Measurements from ENCODE around the gene GOSR2. TPM values are rescaled to one million over a fixed set of nuclear protein-coding genes. Genes with fewer than 3 reads are reported as not detected.

Gene GOSR2
- total RNA-seq, 4 donors from 2014 or later: 20.3 to 37.8 (median 24.7) TPM

DNA sequence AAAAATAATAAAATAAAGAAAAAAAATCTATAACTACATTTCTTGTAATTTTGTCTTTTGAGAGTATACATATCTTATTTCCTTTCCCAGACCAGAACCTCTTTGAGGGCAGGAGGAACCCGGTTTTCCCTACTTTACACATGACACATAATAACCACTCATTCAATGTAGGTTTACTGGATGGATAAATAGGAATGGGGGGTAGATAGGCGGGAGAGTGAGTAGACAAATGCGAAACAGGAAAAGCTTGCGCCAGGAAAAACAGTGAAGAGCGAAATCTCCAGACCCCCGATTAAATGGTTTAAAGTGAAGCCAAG is 515 bp upstream of the GOSR2 start:
- H3K27me3 ChIP-seq: no peaks in the 10 kb centered on the region
- H3K36me3 ChIP-seq: no peaks in the 10 kb centered on the region
- no peak for TF ChIP-seq POLR2A (IDR thresholded peaks at IDR 0.05)
- TF ChIP-seq, protein P1, sequence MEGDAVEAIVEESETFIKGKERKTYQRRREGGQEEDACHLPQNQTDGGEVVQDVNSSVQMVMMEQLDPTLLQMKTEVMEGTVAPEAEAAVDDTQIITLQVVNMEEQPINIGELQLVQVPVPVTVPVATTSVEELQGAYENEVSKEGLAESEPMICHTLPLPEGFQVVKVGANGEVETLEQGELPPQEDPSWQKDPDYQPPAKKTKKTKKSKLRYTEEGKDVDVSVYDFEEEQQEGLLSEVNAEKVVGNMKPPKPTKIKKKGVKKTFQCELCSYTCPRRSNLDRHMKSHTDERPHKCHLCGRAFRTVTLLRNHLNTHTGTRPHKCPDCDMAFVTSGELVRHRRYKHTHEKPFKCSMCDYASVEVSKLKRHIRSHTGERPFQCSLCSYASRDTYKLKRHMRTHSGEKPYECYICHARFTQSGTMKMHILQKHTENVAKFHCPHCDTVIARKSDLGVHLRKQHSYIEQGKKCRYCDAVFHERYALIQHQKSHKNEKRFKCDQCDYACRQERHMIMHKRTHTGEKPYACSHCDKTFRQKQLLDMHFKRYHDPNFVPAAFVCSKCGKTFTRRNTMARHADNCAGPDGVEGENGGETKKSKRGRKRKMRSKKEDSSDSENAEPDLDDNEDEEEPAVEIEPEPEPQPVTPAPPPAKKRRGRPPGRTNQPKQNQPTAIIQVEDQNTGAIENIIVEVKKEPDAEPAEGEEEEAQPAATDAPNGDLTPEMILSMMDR (IDR thresholded peaks at IDR 0.05): no peak
- WGBS, 2 donors: 0% methylated on average over 6 of the region's 6 CpGs
- peaks cover 8 to 38% (median 18%) of the 10 kb centered on the region in 3 donors for H3K4me1 ChIP-seq
- H3K4me3 ChIP-seq: peak overlapping the region; percentile 82 to 96 (median 86)
- intact Hi-C loops (cut with DNase I): no loop called here
- H3K27ac ChIP-seq: peak overlapping the region; percentile 91 to 97 (median 94)
- no peaks in the 10 kb centered on the region for H3K9me3 ChIP-seq
- no peak for DNase-seq

DNA sequence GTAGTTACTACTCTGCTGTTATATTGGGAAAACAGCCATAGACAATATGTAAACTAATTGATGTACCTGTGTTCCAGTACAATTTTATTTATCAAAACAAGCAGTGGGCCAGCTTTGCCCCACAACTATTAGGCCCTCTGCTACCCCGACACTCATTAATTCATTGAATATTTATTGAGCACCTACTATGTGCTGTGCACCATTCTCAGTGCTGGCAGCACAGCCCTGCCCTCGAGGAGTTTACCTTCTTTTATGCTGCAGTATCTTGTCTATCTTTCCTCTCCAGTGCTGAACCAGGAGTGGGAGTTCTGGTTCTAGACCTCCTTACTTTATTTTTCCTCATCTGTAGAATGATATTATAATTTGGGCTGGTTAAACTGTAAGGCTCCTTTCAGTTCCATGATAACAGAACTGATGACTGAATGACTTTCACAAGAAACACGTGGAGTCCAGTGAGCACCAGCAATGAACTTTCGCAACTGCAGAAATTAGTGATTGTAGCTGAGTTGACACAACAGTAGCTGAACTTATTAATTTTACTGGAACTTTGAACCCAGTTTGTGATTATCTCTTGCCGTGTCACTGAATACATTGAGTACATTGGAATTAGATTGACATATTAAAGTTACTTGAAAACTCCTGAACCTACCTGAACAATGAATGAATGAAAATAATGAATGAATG is 2.4 kb downstream of the GOSR2 start:
- H3K36me3 ChIP-seq: peaks cover 4 to 14% (median 4%) of the 10 kb centered on the region in 3 donors
- TF ChIP-seq, protein P1 (IDR thresholded peaks at IDR 0.05): no peak
- TF ChIP-seq POLR2A (IDR thresholded peaks at IDR 0.05): no peak
- no peak overlapping the region for H3K27ac ChIP-seq
- peaks cover 8 to 56% (median 18%) of the 10 kb centered on the region in 3 donors for H3K4me1 ChIP-seq
- no peak overlapping the region for H3K4me3 ChIP-seq
- no peaks in the 10 kb centered on the region for H3K27me3 ChIP-seq
- no peaks in the 10 kb centered on the region for H3K9me3 ChIP-seq
- DNase-seq: no peak
- intact Hi-C loops (cut with DNase I): no loop called here
- WGBS, 2 donors: 74 to 77% methylated on average over 5 of the region's 5 CpGs

DNA sequence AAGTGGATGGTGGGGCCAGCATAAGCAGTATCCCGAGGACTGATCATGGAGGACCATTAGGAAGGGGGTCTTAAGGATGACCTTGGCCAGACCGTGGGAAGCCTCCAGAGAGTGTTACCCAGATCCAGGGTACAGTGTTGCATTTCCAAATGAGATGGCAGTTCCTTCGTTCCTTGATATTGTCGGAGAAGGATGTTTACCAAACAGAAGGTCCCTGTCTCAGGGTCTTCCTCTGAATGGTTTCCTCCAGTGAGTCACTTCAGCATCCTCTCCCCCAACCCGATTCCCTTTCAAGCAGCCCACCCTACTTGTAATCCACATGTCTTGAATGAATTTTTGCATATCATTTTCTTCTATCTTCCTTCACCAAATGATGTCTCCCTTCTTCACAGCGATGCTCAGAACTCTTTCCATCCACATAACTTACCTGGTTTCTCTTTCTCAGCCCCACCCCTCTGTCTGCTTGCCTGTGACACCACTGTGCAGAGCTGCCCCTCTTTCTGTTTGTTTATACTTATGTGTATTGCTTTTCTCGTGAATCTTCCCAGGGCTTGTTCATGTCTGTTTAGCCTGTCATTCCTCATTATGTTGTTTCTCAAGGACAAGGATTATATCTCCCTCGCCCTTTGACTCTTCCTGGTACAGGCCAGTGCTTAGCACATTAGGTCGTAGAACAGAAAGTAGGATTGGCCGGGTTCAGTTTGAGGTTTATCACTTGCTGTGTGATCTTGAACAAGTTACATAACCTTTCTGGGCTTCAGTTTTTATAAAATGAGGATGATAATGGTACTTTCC is 5.7 kb downstream of the GOSR2 start:
- DNase-seq: no peak
- intact Hi-C loops (cut with DNase I): no loop called here
- no peaks in the 10 kb centered on the region for H3K9me3 ChIP-seq
- TF ChIP-seq, protein P1 (IDR thresholded peaks at IDR 0.05): no peak
- no peak for TF ChIP-seq POLR2A (IDR thresholded peaks at IDR 0.05)
- peaks cover 21 to 47% (median 23%) of the 10 kb centered on the region in 3 donors for H3K36me3 ChIP-seq
- no peaks in the 10 kb centered on the region for H3K27me3 ChIP-seq
- H3K27ac ChIP-seq: no peak overlapping the region
- peaks cover 7 to 54% (median 18%) of the 10 kb centered on the region in 3 donors for H3K4me1 ChIP-seq
- no peak overlapping the region for H3K4me3 ChIP-seq
- WGBS, 2 donors: 77 to 84% methylated on average over 10 of the region's 10 CpGs

DNA sequence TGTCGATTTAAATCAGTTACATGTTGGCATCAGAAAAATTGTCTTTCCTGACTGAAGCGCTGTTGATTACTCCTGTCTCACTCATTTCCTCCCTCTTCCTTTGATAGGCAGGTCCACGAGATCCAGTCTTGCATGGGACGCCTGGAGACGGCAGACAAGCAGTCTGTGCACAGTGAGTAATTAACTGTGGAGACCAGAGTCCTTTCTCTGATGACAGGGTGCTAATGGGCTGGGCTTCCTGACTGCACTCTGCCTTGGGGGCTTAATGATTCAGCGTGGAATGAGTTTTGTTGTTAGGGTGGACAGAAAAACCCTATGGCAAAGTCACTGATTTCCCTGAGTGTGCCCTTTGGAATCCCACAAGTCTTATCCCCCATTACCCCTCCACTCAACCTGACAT is 6.5 kb downstream of the GOSR2 start:
- 48 to 63% methylated on average over 6 of the region's 6 CpGs for WGBS, 2 donors
- H3K27me3 ChIP-seq: no peaks in the 10 kb centered on the region
- intact Hi-C loops (cut with DNase I): no loop called here
- H3K4me3 ChIP-seq: no peak overlapping the region
- peaks cover 21 to 55% (median 31%) of the 10 kb centered on the region in 3 donors for H3K36me3 ChIP-seq
- no peak overlapping the region for H3K27ac ChIP-seq
- DNase-seq: no peak
- H3K9me3 ChIP-seq: no peaks in the 10 kb centered on the region
- TF ChIP-seq POLR2A (IDR thresholded peaks at IDR 0.05): no peak
- TF ChIP-seq, protein P1 (IDR thresholded peaks at IDR 0.05): no peak
- H3K4me1 ChIP-seq: peaks cover 0 to 47% (median 10%) of the 10 kb centered on the region in 3 donors

DNA sequence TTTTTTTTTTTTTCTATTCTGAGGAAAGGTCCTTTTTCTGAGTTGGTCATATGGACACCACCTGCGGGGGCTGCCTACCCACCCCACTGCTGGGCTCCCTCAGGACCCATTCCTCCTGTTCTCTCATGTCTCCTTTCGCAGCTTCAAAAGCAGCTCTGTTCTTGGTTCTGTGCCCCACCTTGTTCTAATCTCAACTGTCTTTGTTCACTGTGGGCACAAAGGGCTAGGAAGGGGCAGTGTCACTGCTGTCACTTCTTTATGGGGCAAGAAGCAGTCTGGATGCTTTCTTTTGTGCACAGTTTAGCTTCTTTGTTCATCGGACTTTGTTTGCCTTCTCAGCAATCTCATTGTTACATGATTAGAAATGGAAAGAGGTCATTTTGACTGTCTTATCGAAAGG is 7.1 kb downstream of the GOSR2 start:
- no peak overlapping the region for H3K27ac ChIP-seq

More for the DNA sequence above, 7.1 kb downstream of the GOSR2 start:
- no peaks in the 10 kb centered on the region for H3K27me3 ChIP-seq
- DNase-seq: no peak
- H3K4me3 ChIP-seq: no peak overlapping the region
- 84 to 92% methylated on average over 4 of the region's 4 CpGs for WGBS, 2 donors
- H3K4me1 ChIP-seq: peaks cover 0 to 40% (median 6%) of the 10 kb centered on the region in 3 donors
- H3K9me3 ChIP-seq: no peaks in the 10 kb centered on the region
- peaks cover 21 to 61% (median 37%) of the 10 kb centered on the region in 3 donors for H3K36me3 ChIP-seq
- intact Hi-C loops (cut with DNase I): no loop called here
- TF ChIP-seq POLR2A (IDR thresholded peaks at IDR 0.05): no peak
- TF ChIP-seq, protein P1 (IDR thresholded peaks at IDR 0.05): no peak

Data from esophagus squamous epithelium (tissue), 5 donors.